ENCODE data around the gene PDE4D. TPM values are rescaled to one million over a fixed set of nuclear protein-coding genes. Genes with fewer than 3 reads are reported as not detected.
"Not testable (repeated sequence)": the region's sequence is repeated elsewhere in the genome, so short reads cannot be mapped to it uniquely, and the experiment has no call there.

The PDE4D gene
- total and polyA plus RNA-seq, 11 donors: 5.2 to 68.3 (median 42.1) TPM

DNA sequence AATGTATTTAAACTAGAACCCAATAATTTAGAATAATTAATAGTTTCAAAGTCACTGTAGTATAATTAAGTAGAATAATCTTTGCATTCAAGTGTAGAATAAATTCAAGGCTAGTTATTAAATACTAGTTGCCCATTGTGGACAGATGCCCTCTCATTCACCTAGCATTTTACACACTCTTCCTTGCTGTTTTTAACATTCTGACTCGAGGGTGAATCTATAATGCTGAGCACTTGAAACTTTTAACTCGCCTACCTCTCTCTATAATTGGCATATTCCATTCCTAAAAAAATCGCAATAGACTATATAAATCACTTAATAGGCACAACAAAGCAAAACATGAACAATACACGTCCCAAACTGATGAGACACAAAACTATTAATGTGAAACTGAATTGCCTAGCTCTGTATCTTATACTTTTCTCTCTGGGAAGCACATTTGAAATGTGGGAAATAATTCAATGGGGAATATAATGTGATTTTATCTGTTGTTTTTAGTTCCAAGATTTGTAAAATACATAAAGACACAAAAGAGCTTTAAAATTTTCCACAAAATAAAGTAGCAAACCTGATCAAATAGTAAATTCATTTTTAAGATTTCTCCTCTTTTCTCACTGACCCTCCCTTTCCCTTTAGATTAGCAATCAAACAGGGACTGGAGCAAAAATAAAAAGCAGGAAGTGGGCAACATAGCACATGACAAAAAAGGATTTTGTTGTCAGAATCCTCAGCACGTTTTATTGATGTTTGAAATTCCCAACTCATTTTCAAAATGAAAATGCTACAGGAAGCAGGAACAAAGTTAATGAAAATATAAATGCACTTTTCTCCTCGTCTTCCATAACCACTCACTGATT, 295.6 kb downstream of the PDE4D start:
- Histone ChIP-seq H3K36me3 (no peaks in the 10 kb centered on the region), H3K4me3 (peak overlapping the region in 8 of 12 donors; percentile 21 to 46 (median 42)), H3K27me3 (no peaks in the 10 kb centered on the region), H3K9me3 (no peaks in the 10 kb centered on the region), H3K27ac (peak overlapping the region in 1 of 12 donors; percentile 59), H3K4me1 (peaks cover 0 to 18% (median 0%) of the 10 kb centered on the region in 12 donors)
- DNase-seq (no peak), ATAC-seq (no peak)
- TF ChIP-seq POLR2A (IDR thresholded peaks at IDR 0.05): no peak
- TF ChIP-seq, protein P1, sequence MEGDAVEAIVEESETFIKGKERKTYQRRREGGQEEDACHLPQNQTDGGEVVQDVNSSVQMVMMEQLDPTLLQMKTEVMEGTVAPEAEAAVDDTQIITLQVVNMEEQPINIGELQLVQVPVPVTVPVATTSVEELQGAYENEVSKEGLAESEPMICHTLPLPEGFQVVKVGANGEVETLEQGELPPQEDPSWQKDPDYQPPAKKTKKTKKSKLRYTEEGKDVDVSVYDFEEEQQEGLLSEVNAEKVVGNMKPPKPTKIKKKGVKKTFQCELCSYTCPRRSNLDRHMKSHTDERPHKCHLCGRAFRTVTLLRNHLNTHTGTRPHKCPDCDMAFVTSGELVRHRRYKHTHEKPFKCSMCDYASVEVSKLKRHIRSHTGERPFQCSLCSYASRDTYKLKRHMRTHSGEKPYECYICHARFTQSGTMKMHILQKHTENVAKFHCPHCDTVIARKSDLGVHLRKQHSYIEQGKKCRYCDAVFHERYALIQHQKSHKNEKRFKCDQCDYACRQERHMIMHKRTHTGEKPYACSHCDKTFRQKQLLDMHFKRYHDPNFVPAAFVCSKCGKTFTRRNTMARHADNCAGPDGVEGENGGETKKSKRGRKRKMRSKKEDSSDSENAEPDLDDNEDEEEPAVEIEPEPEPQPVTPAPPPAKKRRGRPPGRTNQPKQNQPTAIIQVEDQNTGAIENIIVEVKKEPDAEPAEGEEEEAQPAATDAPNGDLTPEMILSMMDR (IDR thresholded peaks at IDR 0.05): no peak
- intact Hi-C loops (cut with DNase I): loop anchor here in 1 of 10 donors (5.0 kb wide), 1 partner anchor 54 kb away; no protein-coding TSS in a partner anchor
- WGBS, 4 donors: 56 to 59% (median 57%) methylated on average over 6 of the region's 6 CpGs

DNA sequence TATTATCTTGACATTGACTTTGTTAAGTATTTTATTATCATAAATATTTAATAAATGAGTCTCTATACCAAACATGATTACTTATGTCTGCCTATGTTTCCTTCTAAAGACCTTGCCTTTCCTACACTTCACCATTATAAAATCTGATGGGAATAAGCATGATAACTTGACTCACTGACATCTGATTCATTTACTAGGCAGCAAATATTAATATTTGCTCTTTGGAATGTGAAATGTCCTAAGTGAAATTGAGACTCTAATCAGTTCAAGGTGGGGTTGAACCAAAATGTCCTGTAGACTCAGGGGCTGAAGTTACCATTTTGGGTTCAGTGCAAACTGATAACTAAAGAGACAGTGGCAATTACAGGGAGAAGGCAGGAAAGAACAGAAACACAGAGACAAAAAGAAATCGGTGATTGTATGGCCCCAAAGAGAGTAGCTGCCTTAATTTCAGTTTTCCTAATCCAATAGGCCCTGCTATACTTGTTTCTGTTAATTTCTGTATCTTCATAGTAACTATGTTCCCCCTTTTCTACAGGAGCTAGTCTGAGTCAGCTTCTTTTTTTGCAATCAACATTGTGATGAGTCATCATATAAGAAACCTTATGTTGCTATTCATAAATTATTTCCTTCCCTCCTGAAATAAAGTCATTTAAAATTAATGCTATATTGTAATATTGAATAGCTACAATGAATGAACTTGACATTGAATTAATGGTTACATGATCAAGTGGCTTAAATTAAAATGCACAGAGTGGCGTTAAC, 296.8 kb downstream of the PDE4D start:
- H3K9me3 ChIP-seq: no peaks in the 10 kb centered on the region
- intact Hi-C loops (cut with DNase I): loop anchor here in 1 of 10 donors (5.0 kb wide), 1 partner anchor 56 kb away; no protein-coding TSS in a partner anchor
- H3K4me3 ChIP-seq: no peak overlapping the region
- 95 to 97% (median 96%) methylated on average over 2 of the region's 2 CpGs for WGBS, 4 donors
- no peak for ATAC-seq
- TF ChIP-seq POLR2A (IDR thresholded peaks at IDR 0.05): no peak
- TF ChIP-seq, protein P1 (IDR thresholded peaks at IDR 0.05): no peak
- no peak for DNase-seq
- no peaks in the 10 kb centered on the region for H3K27me3 ChIP-seq
- H3K27ac ChIP-seq: no peak overlapping the region
- H3K4me1 ChIP-seq: peaks cover 0 to 18% (median 0%) of the 10 kb centered on the region in 12 donors
- no peaks in the 10 kb centered on the region for H3K36me3 ChIP-seq

DNA sequence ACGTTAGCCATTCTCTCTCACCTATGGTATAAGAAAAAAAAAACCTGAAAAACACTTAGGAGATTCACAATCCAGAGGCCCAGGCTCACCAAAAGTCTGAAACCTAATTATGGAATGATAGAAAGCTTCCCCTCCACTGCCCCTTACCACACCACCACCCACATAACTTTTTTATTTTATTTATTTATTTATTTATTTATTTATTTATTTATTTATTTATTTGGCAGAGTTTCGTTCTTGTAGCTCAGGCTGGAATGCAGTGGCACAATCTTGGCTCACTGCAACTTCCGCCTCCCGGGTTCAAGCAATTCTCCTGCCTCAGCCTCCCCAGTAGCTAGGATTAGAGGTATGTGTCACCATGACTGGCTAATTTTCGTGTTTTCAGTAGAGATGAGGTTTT, 299.4 kb downstream of the PDE4D start:
- H3K9me3 ChIP-seq; H3K27ac ChIP-seq; ATAC-seq; H3K27me3 ChIP-seq; DNase-seq; intact Hi-C loops (cut with DNase I); H3K4me3 ChIP-seq; H3K36me3 ChIP-seq: not testable (repeated sequence)
- 91 to 99% (median 97%) methylated on average over 5 of the region's 5 CpGs for WGBS, 4 donors
- H3K4me1 ChIP-seq: peaks cover 0 to 18% (median 0%) of the 10 kb centered on the region in 12 donors

DNA sequence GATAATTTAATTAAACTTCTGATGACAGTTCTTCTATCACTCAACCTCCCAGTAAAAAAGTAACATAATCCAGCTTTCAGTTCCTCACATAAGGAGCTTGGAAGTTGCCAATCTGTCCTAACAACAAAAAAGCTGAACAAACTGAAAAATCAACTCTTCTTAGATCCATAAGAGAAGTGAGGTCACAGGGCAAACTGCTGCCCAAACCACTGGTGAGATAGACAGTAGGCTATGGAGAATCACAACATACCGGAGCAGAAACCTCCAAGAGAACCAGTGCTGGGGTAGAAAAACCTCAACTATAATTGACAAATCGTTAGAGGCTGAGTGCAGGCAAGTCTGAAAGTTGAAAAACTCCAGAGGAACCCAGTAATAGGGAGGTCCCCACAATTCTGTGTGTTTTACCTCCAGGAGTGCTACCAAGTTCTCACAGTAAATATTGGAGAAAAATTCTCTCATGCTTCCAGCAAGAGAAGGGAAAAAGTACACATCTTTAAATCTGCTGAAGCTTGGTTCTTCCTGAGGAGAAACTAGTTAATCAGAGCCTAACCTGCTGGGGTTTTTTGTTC, 300.0 kb downstream of the PDE4D start:
- no peak overlapping the region for H3K27ac ChIP-seq
- no peaks in the 10 kb centered on the region for H3K36me3 ChIP-seq
- H3K9me3 ChIP-seq: no peaks in the 10 kb centered on the region
- H3K4me1 ChIP-seq: peaks cover 0 to 12% (median 0%) of the 10 kb centered on the region in 12 donors
- ATAC-seq (no peak), DNase-seq (peak in 1 of 5 donors; percentile 27)
- TF ChIP-seq, protein P1 (IDR thresholded peaks at IDR 0.05): no peak
- TF ChIP-seq POLR2A (IDR thresholded peaks at IDR 0.05): no peak
- no peaks in the 10 kb centered on the region for H3K27me3 ChIP-seq
- 70 to 93% (median 88%) methylated on average over 2 of the region's 2 CpGs for WGBS, 4 donors
- no peak overlapping the region for H3K4me3 ChIP-seq
- intact Hi-C loops (cut with DNase I): no loop called here

Data from heart left ventricle (tissue), 16 donors.